ENCODE measurements around the gene UBR3.
"Not testable (repeated sequence)": the region's sequence is repeated elsewhere in the genome, so short reads cannot be mapped to it uniquely, and the experiment has no call there.

Gene UBR3

DNA sequence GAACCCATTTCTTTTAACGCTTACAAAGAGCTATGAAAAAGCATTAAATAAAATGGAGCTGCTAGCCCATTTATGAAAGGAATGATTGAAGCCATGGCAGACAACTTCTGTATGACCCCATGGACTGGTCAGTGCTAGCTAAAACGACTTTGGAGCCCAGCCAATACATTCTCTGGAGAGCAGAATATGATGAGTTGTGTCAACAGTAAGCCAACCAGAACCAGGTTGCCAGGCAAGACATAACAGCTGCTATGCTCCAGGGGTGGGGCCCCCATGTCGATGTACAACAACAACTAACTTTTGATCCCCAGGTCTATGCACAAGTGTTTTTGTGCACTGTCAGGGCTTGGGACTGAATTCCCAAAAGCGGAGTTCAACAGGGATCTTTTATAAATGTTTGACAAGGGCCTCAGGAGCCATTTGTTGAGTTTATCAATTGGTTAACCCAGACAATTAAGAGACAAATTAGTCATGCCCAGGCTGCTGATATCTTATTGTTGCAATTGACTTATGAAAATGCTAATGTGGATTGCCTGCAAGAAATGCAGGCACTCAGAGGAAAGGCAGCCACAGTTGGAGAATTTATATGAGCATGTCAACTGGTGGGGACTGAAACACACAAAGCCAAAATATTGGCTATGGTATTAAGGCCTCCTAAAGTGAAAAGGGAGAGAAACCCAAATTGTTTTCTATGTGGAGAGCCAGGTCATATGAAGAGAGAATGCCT is 286.1 kb downstream of the UBR3 start:
- CTCF ChIA-PET = no interaction called here
- TF ChIP-seq, protein P1, sequence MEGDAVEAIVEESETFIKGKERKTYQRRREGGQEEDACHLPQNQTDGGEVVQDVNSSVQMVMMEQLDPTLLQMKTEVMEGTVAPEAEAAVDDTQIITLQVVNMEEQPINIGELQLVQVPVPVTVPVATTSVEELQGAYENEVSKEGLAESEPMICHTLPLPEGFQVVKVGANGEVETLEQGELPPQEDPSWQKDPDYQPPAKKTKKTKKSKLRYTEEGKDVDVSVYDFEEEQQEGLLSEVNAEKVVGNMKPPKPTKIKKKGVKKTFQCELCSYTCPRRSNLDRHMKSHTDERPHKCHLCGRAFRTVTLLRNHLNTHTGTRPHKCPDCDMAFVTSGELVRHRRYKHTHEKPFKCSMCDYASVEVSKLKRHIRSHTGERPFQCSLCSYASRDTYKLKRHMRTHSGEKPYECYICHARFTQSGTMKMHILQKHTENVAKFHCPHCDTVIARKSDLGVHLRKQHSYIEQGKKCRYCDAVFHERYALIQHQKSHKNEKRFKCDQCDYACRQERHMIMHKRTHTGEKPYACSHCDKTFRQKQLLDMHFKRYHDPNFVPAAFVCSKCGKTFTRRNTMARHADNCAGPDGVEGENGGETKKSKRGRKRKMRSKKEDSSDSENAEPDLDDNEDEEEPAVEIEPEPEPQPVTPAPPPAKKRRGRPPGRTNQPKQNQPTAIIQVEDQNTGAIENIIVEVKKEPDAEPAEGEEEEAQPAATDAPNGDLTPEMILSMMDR (conservative IDR thresholded peaks at IDR 0.05; ENCODE audit: low read depth) = no peak
- no peak for DNase-seq (ENCODE audit: low spot score)
- H3K27ac ChIP-seq = no peak overlapping the region
- POLR2A ChIA-PET (ENCODE audit: low non-redundant PET) = no interaction called here

DNA sequence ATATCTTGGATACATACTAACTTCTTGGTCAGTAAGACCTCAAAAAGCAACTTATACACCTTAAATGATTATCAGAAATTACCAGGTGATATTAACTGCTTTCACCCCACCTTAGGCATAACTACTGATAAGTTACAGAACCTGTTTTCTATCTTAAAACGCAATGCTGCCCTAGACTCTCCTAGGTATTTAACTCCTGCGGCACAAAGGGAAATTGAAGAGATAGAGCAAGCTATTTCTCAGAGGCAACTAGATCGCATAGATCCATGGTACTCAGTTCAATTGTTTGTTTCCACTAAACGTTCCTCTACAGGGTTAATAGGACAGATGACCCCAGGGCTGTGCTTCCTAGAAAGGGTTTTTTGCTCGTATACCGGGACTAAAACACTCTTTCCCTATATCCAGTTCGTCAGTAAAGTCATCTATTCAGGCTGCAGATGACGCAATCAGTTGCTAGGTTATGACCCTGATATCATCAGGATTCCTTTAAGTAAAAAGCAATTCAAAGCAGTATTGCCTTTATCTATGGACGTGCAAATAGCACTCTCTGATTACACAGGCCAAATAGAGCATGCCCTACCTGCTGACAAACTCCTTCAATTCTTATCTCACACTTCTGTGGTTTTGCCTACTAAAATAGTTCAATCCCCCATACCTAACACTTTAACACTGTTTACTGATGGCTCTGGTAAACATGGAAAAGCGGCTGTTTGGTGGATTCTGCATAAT is 288.4 kb downstream of the UBR3 start:
- no peak for DNase-seq (ENCODE audit: low spot score)
- POLR2A ChIA-PET (ENCODE audit: low non-redundant PET) = no interaction called here
- CTCF ChIA-PET = no interaction called here
- no peak overlapping the region for H3K27ac ChIP-seq
- TF ChIP-seq, protein P1 (conservative IDR thresholded peaks at IDR 0.05; ENCODE audit: low read depth) = no peak

DNA sequence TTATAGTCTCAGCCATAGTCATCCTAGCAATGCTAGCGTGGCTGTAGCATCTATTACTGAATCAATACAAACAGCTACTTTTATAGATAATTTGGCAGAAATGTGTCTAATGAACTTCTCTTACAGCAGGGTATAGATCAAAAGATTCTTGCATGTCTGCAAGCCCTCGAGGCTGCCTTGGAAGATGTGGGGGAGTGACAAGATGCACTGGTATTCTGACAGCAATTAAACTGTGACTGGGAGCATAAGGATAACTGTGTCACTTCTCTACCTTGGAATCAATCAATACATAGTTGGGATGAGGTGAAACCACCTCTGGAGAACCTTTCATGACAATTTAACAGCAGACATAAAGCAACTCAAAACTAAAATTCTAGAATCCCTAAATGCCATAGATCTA is 291.4 kb downstream of the UBR3 start:
- no peak for DNase-seq (ENCODE audit: low spot score)
- H3K27ac ChIP-seq = no peak overlapping the region
- TF ChIP-seq, protein P1 (conservative IDR thresholded peaks at IDR 0.05; ENCODE audit: low read depth) = no peak
- ChIA-PET CTCF (no interaction called here), POLR2A (ENCODE audit: low non-redundant PET) (no interaction called here)

DNA sequence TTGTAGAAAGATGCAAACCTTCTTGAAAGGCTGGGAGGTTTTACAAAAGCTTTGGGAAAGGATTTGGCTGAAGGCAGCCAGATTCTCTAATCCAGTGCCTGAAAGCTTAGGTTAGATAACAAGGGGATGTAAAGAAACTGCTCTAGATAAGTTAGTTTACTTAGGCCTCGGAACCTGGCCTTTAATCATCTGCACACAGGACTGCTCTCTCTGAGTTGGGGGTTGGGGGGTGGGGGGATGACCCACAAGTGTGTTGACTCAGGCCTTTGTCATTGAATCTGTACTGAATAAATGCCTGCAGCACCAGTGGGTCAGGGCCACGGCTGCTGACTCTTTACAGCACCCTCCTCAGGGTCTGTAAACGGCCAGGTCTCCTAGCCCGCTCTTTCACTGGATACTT is 292.1 kb downstream of the UBR3 start:
- H3K27ac ChIP-seq; POLR2A ChIA-PET (ENCODE audit: low non-redundant PET); CTCF ChIA-PET; DNase-seq (ENCODE audit: low spot score): not testable (repeated sequence)

DNA sequence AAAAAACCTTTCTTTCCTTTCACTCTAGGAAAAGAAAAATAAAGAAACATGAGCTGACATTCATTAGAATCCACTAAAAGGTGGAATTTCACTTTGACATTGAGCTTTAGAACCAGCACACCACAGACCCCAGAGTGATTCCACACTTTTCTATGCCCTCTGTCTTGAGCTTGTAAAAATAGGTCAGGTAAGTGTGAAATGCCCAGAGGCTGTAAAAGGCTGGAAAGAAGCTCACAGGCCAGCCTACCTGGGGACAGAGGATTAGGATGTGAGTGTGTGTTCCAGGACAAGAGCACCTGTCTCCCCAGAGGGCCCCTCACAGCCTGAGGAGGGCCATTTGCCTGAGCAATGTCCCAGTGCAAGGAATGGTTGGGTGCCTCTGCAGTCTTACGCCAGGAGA is 294.4 kb downstream of the UBR3 start:
- TF ChIP-seq, protein P1 (conservative IDR thresholded peaks at IDR 0.05; ENCODE audit: low read depth) = no peak
- CTCF ChIA-PET = interaction anchor here (0.6 kb wide), 1 partner anchor 399 kb away, joined by 3 read pairs; no protein-coding TSS in a partner anchor
- DNase-seq (ENCODE audit: low spot score) = no peak
- POLR2A ChIA-PET (ENCODE audit: low non-redundant PET) = no interaction called here
- H3K27ac ChIP-seq = peak overlapping the region; percentile 33; the same call in 1 of the 2 replicates

DNA sequence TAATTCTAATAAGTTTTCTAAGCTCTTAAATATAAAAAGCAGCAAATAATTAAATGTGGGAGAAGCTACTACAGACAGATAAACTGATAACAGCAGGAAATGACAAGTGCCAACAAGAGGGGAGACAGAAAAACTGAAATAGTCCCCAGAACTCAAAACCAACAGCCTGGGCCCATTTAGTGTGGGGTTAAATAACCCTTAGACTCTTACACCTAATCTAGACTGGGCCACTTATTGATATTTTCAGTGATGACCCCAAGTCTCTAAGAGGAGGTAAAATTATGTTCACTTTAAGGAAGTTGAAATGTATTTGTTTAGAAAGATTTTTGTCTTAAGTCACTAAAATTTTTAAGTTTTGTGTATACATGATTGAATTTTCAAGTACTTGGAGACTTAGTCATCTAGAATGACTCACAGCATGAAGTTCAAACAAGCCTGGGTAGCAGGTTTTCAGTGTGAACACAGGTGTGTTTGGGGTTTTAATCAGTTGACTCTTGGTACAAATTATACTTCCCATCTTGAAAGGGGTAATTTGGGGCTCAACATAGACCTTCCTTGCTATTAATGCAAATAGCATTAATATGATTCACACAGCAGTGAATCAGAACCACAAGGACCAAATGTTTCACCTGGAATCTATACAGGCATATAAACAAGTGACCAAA is 295.8 kb downstream of the UBR3 start:
- DNase-seq (ENCODE audit: low spot score) = peak; percentile 89
- POLR2A ChIA-PET (ENCODE audit: low non-redundant PET) = interaction anchor here (0.6 kb wide), 1 partner anchor 39 kb away, joined by 3 read pairs; no protein-coding TSS in a partner anchor
- CTCF ChIA-PET = interaction anchor here (0.6 kb wide), 1 partner anchor 1175 kb away, joined by 3 read pairs; no protein-coding TSS in a partner anchor
- TF ChIP-seq, protein P1 (conservative IDR thresholded peaks at IDR 0.05; ENCODE audit: low read depth) = no peak
- H3K27ac ChIP-seq = no peak overlapping the region
